Pancreas (tissue), 10 donors: ENCODE data around the gene PTGFRN. TPM values are rescaled to one million over a fixed set of nuclear protein-coding genes. Genes with fewer than 3 reads are reported as not detected.

Experiments used
- ATAC-seq, 4 donors: fragments of 200-7000 bp; cut with Tn5 transposase; one replicate each; pipeline versions ENCODE4 v1.8.0 to v1.9.1; 2020; ENCODE audit warnings: mild to moderate bottlenecking in 4 of 4, moderate library complexity in 4 of 4
- DNase-seq, 6 donors: peaks; one replicate each; pipeline ENCODE4 v3.0.0-alpha.2; 2020
- FAIRE-seq: peaks from 2 replicates; lab custom pipeline; 2012; peaks lifted over from hg19 to GRCh38; lab: Jason Lieb, UNC
- H3K27ac ChIP-seq, 4 donors: fragments of 200-600 bp; sonication (generic); 1 replicate in 3 of 4; 2 replicates in 1 of 4; pipeline versions ENCODE4 v1.5.0 to v1.8.0; 2020
- H3K27me3 ChIP-seq, 4 donors: fragments of 200-600 bp; one replicate each; pipeline ENCODE4 v1.8.0; 2021
- H3K36me3 ChIP-seq, 3 donors: fragments of 200-600 bp; sonication (generic) in 1 of 3; one replicate each; pipeline versions ENCODE4 v1.5.0 to v1.8.0; 2020 to 2021
- H3K4me1 ChIP-seq, 3 donors: fragments of 200-600 bp; one replicate each; pipeline ENCODE4 v1.8.0; 2021
- H3K4me3 ChIP-seq, 4 donors: fragments of 200-600 bp; sonication (generic) in 2 of 4; one replicate each; pipeline versions ENCODE4 v1.5.0 to v1.8.0; 2020 to 2021
- H3K9me3 ChIP-seq, 4 donors: fragments of 200-600 bp; one replicate each; pipeline ENCODE4 v1.8.0; 2021
- CTCF ChIP-seq, 4 donors: fragments of 200-600 bp; sonication (generic) in 3 of 4; IDR thresholded peaks; one replicate each; pipeline versions ENCODE4 v1.5.0 to v1.8.0; 2021; ENCODE audit warnings: antibody characterized with exemption in 4 of 4
- WGBS, 2 donors: extraction: QIAGEN DNeasy Blood & Tissue Kit; methylation state at CpG; one replicate each; pipeline ENCODE4 v1.1.7; 2013; 5-methylcytosine and 5-hydroxymethylcytosine counted together
- intact Hi-C, 3 donors: fragments of 100-400 bp; cut with DNase I; formaldehyde crosslinking; loops; one replicate each; pipeline versions ENCODE4 v1.11.1 to v1.14.2; 2022
- polyA plus RNA-seq, 2 donors: library from polyadenylated mRNA; stranded (reverse); fragments of 200-250 nt; gene quantifications; one replicate each; pipeline ENCODE4 v1.2.3, GENCODE V29; 2013
- total RNA-seq, 6 donors: library from RNA; stranded (reverse); fragmentation: NEBNext Ultra II Directional in 4 of 6; extraction: Animal tissue kit (Norgen Biotek cat#: 25700) in 4 of 6; gene quantifications; one replicate each; pipeline versions ENCODE4 v1.2.1 to v1.2.4, GENCODE V29; 2021 to 2023
- donor health status: healthy with polysubstance abuse.
- donor health status: DM: no; HTN: no; CAD: no; lungs with moderate emphysema.
- donor health status: DM: no; HTN: no; CAD: no.
- donor health status: control.
- donor health status: control.
- donor health status: Bipolar disorder and iron deficiency.
- donor health status: DM: yes; HTN: yes; CAD: no.
- donor health status: DM: no; HTN: no; CAD: no.
- donor health status: DM: no; HTN: no; CAD: no.
- donor health status: DM: yes; HTN: yes; CAD: no.

PTGFRN gene
- total and polyA plus RNA-seq, 8 donors, result 9.9 to 62.0 (median 21.3) TPM

GRCh38 chr1:116958110-116958509 lies 48.4 kb downstream of the PTGFRN start:
- Histone ChIP-seq H3K9me3 (no peaks in the 10 kb centered on the region), H3K36me3 (peaks cover 0 to 13% (median 0%) of the 10 kb centered on the region in 3 donors), H3K4me3 (no peak overlapping the region), H3K27me3 (no peaks in the 10 kb centered on the region), H3K4me1 (no peaks in the 10 kb centered on the region), H3K27ac (no peak overlapping the region)
- DNase-seq, result no peak
- WGBS, 2 donors, result 84 to 86% methylated on average over 4 of the region's 4 CpGs
- intact Hi-C loops, result no loop called here
- no peak for TF ChIP-seq CTCF (IDR thresholded peaks at IDR 0.05)
- FAIRE-seq, result no peak
- no peak for ATAC-seq

GRCh38 chr1:116958977-116959376 lies 49.3 kb downstream of the PTGFRN start:
- no peak for FAIRE-seq

GRCh38 chr1:116961606-116962005 lies 51.9 kb downstream of the PTGFRN start:
- DNase-seq, result no peak
- Histone ChIP-seq H3K27me3 (no peaks in the 10 kb centered on the region), H3K27ac (no peak overlapping the region), H3K4me1 (no peaks in the 10 kb centered on the region), H3K9me3 (no peaks in the 10 kb centered on the region), H3K4me3 (no peak overlapping the region), H3K36me3 (peaks cover 0 to 22% (median 0%) of the 10 kb centered on the region in 3 donors)
- intact Hi-C loops, result no loop called here
- no peak for ATAC-seq
- no peak for TF ChIP-seq CTCF (IDR thresholded peaks at IDR 0.05)
- no peak for FAIRE-seq
- 84 to 89% methylated on average over 6 of the region's 6 CpGs for WGBS, 2 donors

More at GRCh38 chr1:116958977-116959376, 49.3 kb downstream of the PTGFRN start:
- Histone ChIP-seq H3K9me3 (no peaks in the 10 kb centered on the region), H3K4me3 (no peak overlapping the region), H3K27me3 (no peaks in the 10 kb centered on the region), H3K27ac (no peak overlapping the region), H3K4me1 (no peaks in the 10 kb centered on the region), H3K36me3 (peaks cover 0 to 13% (median 0%) of the 10 kb centered on the region in 3 donors)
- DNase-seq, result no peak
- WGBS, 2 donors, result 68 to 71% methylated on average over 2 of the region's 2 CpGs
- intact Hi-C loops, result no loop called here
- no peak for ATAC-seq
- TF ChIP-seq CTCF (IDR thresholded peaks at IDR 0.05), result no peak

GRCh38 chr1:116962987-116963639 lies 53.4 kb downstream of the PTGFRN start:
- DNase-seq (no peak), ATAC-seq (no peak), FAIRE-seq (no peak)
- 87 to 91% methylated on average over 4 of the region's 4 CpGs for WGBS, 2 donors
- H3K27ac ChIP-seq, result no peak overlapping the region
- intact Hi-C loops, result no loop called here
- H3K4me1 ChIP-seq, result no peaks in the 10 kb centered on the region
- no peak for TF ChIP-seq CTCF (IDR thresholded peaks at IDR 0.05)
- peaks cover 0 to 22% (median 0%) of the 10 kb centered on the region in 3 donors for H3K36me3 ChIP-seq
- no peaks in the 10 kb centered on the region for H3K27me3 ChIP-seq
- H3K4me3 ChIP-seq, result no peak overlapping the region
- H3K9me3 ChIP-seq, result no peaks in the 10 kb centered on the region

- FAIRE-seq (no peak), DNase-seq (no peak), ATAC-seq (no peak)
- H3K4me1 ChIP-seq, result peaks cover 0 to 3% (median 0%) of the 10 kb centered on the region in 3 donors
- H3K27ac ChIP-seq, result no peak overlapping the region
- no peaks in the 10 kb centered on the region for H3K27me3 ChIP-seq
- H3K36me3 ChIP-seq, result peaks cover 0 to 19% (median 0%) of the 10 kb centered on the region in 3 donors
- H3K4me3 ChIP-seq, result no peak overlapping the region
- no peak for TF ChIP-seq CTCF (IDR thresholded peaks at IDR 0.05)
- 91 to 95% methylated on average over 11 of the region's 11 CpGs for WGBS, 2 donors
- intact Hi-C loops, result no loop called here
- H3K9me3 ChIP-seq, result no peaks in the 10 kb centered on the region
These were observed 57.1 kb downstream of the PTGFRN start for GRCh38 chr1:116966791-116967190.
